ENCODE data around the gene CHRNG. TPM values are rescaled to one million over a fixed set of nuclear protein-coding genes. Genes with fewer than 3 reads are reported as not detected.

The CHRNG gene
- total RNA-seq, 1 donor from 2014 or later: not detected

DNA sequence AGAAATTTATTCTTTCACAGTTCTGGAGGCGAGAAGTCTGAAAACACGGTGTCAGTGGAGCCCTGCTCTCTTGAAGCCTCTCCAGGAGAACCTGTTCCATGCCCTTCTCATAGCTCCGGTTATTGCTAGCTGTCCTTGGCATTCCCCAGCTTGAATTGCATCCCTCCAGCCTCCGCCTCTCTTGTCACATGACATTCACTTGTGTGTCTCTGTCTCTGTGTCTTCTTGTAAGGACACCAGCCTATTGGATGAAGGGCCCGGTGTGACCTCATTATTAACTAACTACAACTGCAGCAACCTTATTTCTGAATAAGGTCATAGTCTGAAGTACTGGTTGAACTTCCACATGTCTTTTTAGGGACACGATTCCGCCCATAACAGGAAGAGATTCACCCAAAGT, 23.9 kb upstream of the CHRNG start:
- Mint-ChIP-seq H3K27ac (ENCODE audit: unreplicated experiment) (no peak overlapping the region), H3K4me3 (ENCODE audit: unreplicated experiment) (no peak overlapping the region), H3K4me1 (ENCODE audit: unreplicated experiment) (no peaks in the 10 kb centered on the region), H3K36me3 (ENCODE audit: unreplicated experiment) (peaks cover 2% of the 10 kb centered on the region), H3K9me3 (ENCODE audit: unreplicated experiment) (no peaks in the 10 kb centered on the region), H3K27me3 (ENCODE audit: unreplicated experiment) (peaks cover 52% of the 10 kb centered on the region)
- TF ChIP-seq, protein P1, sequence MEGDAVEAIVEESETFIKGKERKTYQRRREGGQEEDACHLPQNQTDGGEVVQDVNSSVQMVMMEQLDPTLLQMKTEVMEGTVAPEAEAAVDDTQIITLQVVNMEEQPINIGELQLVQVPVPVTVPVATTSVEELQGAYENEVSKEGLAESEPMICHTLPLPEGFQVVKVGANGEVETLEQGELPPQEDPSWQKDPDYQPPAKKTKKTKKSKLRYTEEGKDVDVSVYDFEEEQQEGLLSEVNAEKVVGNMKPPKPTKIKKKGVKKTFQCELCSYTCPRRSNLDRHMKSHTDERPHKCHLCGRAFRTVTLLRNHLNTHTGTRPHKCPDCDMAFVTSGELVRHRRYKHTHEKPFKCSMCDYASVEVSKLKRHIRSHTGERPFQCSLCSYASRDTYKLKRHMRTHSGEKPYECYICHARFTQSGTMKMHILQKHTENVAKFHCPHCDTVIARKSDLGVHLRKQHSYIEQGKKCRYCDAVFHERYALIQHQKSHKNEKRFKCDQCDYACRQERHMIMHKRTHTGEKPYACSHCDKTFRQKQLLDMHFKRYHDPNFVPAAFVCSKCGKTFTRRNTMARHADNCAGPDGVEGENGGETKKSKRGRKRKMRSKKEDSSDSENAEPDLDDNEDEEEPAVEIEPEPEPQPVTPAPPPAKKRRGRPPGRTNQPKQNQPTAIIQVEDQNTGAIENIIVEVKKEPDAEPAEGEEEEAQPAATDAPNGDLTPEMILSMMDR (IDR thresholded peaks at IDR 0.05): no peak
- no peak for DNase-seq (ENCODE audit: extremely low spot score, unreplicated experiment)

- Mint-ChIP-seq H3K4me3 (ENCODE audit: unreplicated experiment) (no peak overlapping the region), H3K27me3 (ENCODE audit: unreplicated experiment) (peaks cover 55% of the 10 kb centered on the region), H3K4me1 (ENCODE audit: unreplicated experiment) (no peaks in the 10 kb centered on the region), H3K36me3 (ENCODE audit: unreplicated experiment) (peaks cover 2% of the 10 kb centered on the region), H3K27ac (ENCODE audit: unreplicated experiment) (no peak overlapping the region), H3K9me3 (ENCODE audit: unreplicated experiment) (no peaks in the 10 kb centered on the region)
- TF ChIP-seq, protein P1 (IDR thresholded peaks at IDR 0.05): no peak
- no peak for DNase-seq (ENCODE audit: extremely low spot score, unreplicated experiment)
Measured at GRCh38 chr2:232516551-232516950, 22.9 kb upstream of the CHRNG start.

DNA sequence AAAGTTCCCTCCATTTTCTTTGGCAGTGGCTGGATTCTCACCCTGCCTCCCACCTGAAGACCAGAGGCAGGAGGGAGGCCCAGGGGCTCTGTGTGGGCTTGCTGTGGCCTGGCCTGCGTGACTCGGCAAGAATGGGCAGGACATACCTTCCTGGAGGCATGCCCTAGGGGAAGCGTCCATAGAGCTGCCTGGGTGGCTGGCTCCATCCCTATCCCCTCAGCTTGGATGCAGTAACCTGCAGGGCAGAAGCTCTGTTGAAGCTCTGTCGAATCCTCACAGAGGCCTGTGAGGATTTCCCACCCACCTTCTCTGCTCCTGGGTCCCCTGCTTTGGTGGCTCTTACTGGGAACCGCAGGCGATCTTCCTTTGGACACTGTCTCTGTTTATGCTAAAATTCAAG, 20.6 kb upstream of the CHRNG start:
- Mint-ChIP-seq H3K27me3 (ENCODE audit: unreplicated experiment) (peaks cover 53% of the 10 kb centered on the region), H3K27ac (ENCODE audit: unreplicated experiment) (no peak overlapping the region), H3K36me3 (ENCODE audit: unreplicated experiment) (peaks cover 2% of the 10 kb centered on the region), H3K4me1 (ENCODE audit: unreplicated experiment) (no peaks in the 10 kb centered on the region), H3K9me3 (ENCODE audit: unreplicated experiment) (no peaks in the 10 kb centered on the region), H3K4me3 (ENCODE audit: unreplicated experiment) (no peak overlapping the region)
- DNase-seq (ENCODE audit: extremely low spot score, unreplicated experiment): no peak
- TF ChIP-seq, protein P1 (IDR thresholded peaks at IDR 0.05): no peak

- H3K9me3 Mint-ChIP-seq (ENCODE audit: unreplicated experiment): no peaks in the 10 kb centered on the region
- peaks cover 2% of the 10 kb centered on the region for H3K36me3 Mint-ChIP-seq (ENCODE audit: unreplicated experiment)
- no peak within 1 kb of the TSS for H3K4me3 Mint-ChIP-seq (ENCODE audit: unreplicated experiment)
- H3K27ac Mint-ChIP-seq (ENCODE audit: unreplicated experiment): no peak within 1 kb of the TSS
- H3K27me3 Mint-ChIP-seq (ENCODE audit: unreplicated experiment): peaks cover 45% of the 10 kb centered on the region
- peaks cover 4% of the 10 kb centered on the region for H3K4me1 Mint-ChIP-seq (ENCODE audit: unreplicated experiment)
- TF ChIP-seq, protein P1 (IDR thresholded peaks at IDR 0.05): no peak
- DNase-seq (ENCODE audit: extremely low spot score, unreplicated experiment): no peak
Measured at GRCh38 chr2:232519581-232520438, 19.7 kb upstream of the CHRNG start, which contains the start of gene PRSS56. Gene PRSS56 (plus strand): TSS chr2:232520388. CDS start chr2:232520599, 211 bp downstream.

- Mint-ChIP-seq H3K9me3 (ENCODE audit: unreplicated experiment) (no peaks in the 10 kb centered on the region), H3K36me3 (ENCODE audit: unreplicated experiment) (peaks cover 2% of the 10 kb centered on the region), H3K4me1 (ENCODE audit: unreplicated experiment) (peaks cover 4% of the 10 kb centered on the region), H3K27ac (ENCODE audit: unreplicated experiment) (no peak overlapping the region), H3K27me3 (ENCODE audit: unreplicated experiment) (peaks cover 42% of the 10 kb centered on the region), H3K4me3 (ENCODE audit: unreplicated experiment) (no peak overlapping the region)
- TF ChIP-seq, protein P1 (IDR thresholded peaks at IDR 0.05): no peak
- DNase-seq (ENCODE audit: extremely low spot score, unreplicated experiment): no peak
Measured at GRCh38 chr2:232520489-232520888, 19.0 kb upstream of the CHRNG start.

All from osteocyte (in vitro differentiated cells).